Astrocyte (in vitro differentiated cells and primary cell): ENCODE results near the gene MYH11. TPM values are rescaled to one million over a fixed set of nuclear protein-coding genes. Genes with fewer than 3 reads are reported as not detected.

Source experiments
- DNase-seq: peaks from one replicate; pipeline ENCODE4 v3.0.0-alpha.2; 2010; ENCODE audit warnings: low read depth
- FAIRE-seq: peaks from 2 replicates; lab custom pipeline; 2011; peaks lifted over from hg19 to GRCh38; lab: Jason Lieb, UNC
- H2AFZ ChIP-seq: 2 replicates; pipeline ENCODE4 v1.6.0; 2012; ENCODE audit warnings: low read depth, low read length, inconsistent platforms
- H3K27ac ChIP-seq: 2 replicates; pipeline ENCODE4 v1.5.1; 2011; ENCODE audit warnings: low read depth, low read length, inconsistent platforms
- H3K27me3 ChIP-seq: 2 replicates; pipeline ENCODE4 v1.6.0; 2011; ENCODE audit warnings: low read length, inconsistent platforms; ENCODE audit not compliant: insufficient read depth
- H3K36me3 ChIP-seq: 2 replicates; pipeline ENCODE4 v1.5.1; 2011; ENCODE audit warnings: low read length, inconsistent platforms; ENCODE audit not compliant: insufficient read depth
- H3K4me1 ChIP-seq: 2 replicates; pipeline ENCODE4 v1.5.1; 2011; ENCODE audit warnings: low read length, inconsistent platforms; ENCODE audit not compliant: insufficient read depth
- H3K4me2 ChIP-seq: 2 replicates; pipeline ENCODE4 v1.6.0; 2012; ENCODE audit warnings: low read length, inconsistent platforms
- H3K4me3 ChIP-seq: 2 replicates; pipeline ENCODE4 v1.5.1; 2011; ENCODE audit warnings: low read depth, mild to moderate bottlenecking, low read length, inconsistent platforms; ENCODE audit not compliant: insufficient read depth
- H3K79me2 ChIP-seq: 2 replicates; pipeline ENCODE4 v1.6.0; 2012; ENCODE audit warnings: mild to moderate bottlenecking, low read length, inconsistent platforms; ENCODE audit not compliant: insufficient read depth
- H3K9ac ChIP-seq: 2 replicates; pipeline ENCODE4 v1.6.0; 2012; ENCODE audit warnings: mild to moderate bottlenecking, low read length, inconsistent platforms
- H3K9me3 ChIP-seq: 2 replicates; pipeline ENCODE4 v1.5.1; 2012; ENCODE audit warnings: low read depth, mild to moderate bottlenecking, low read length, inconsistent platforms; ENCODE audit not compliant: insufficient read depth
- H4K20me1 ChIP-seq: 2 replicates; pipeline ENCODE4 v1.6.0; 2012; ENCODE audit warnings: low read length, inconsistent platforms; ENCODE audit not compliant: insufficient read depth
- H3K27ac Mint-ChIP-seq: one replicate; pipeline ENCODE4 v1.8.0; 2021; ENCODE audit warnings: mild to moderate bottlenecking, mixed read lengths; ENCODE audit not compliant: unreplicated experiment
- H3K27me3 Mint-ChIP-seq: one replicate; pipeline ENCODE4 v1.8.0; 2021; ENCODE audit warnings: low read depth, mixed read lengths; ENCODE audit not compliant: unreplicated experiment
- H3K36me3 Mint-ChIP-seq: one replicate; pipeline ENCODE4 v1.8.0; 2021; ENCODE audit warnings: low read depth, mixed read lengths; ENCODE audit not compliant: unreplicated experiment
- H3K4me1 Mint-ChIP-seq: one replicate; pipeline ENCODE4 v1.8.0; 2021; ENCODE audit warnings: low read depth, mixed read lengths; ENCODE audit not compliant: unreplicated experiment
- H3K4me3 Mint-ChIP-seq: one replicate; pipeline ENCODE4 v1.8.0; 2021; ENCODE audit warnings: mild to moderate bottlenecking, moderate library complexity, mixed read lengths; ENCODE audit not compliant: unreplicated experiment
- H3K9me3 Mint-ChIP-seq: one replicate; pipeline ENCODE4 v1.8.0; 2021; ENCODE audit warnings: mild to moderate bottlenecking, mixed read lengths; ENCODE audit not compliant: unreplicated experiment
- EZH2 ChIP-seq: IDR thresholded peaks from 2 replicates; pipeline ENCODE4 v1.6.1; 2012; ENCODE audit warnings: mild to moderate bottlenecking, low read length, inconsistent platforms; ENCODE audit not compliant: insufficient read depth
- total RNA-seq: library from RNA; stranded (reverse); gene quantifications from 2 replicates; pipeline ENCODE4 v1.2.1, GENCODE V29; 2021
- TF ChIP-seq, protein P1 (sequence below): IDR thresholded peaks from 2 replicates; pipeline ENCODE4 v1.5.1; 2011; ENCODE audit warnings: low read depth, mild to moderate bottlenecking, inconsistent platforms, low read length, moderate library complexity; ENCODE audit not compliant: insufficient read depth

Gene MYH11
- total RNA-seq, 1 donor from 2014 or later: 1.0 TPM

DNA sequence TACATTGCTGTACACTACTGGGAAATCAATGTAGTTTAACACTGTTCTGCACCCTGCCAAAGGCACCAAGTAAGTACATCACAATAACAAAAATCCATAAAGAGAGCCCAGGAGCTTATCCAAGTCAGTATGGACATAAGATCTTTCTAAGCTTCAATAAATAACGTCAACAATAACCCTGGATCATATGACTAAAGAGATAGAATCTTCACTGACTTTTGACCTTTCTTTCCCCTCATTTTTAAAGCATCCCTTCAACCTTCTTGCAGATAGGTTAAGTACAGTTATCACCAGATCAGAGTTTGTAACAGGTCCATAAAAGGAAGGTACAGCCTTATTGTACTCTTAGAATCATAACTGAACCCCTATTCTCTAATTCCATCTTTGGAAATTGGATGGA, 29.2 kb upstream of the MYH11 start:
- H3K36me3 Mint-ChIP-seq: peaks cover 7% of the 10 kb centered on the region
- DNase-seq (no peak), FAIRE-seq (no peak)
- no peak overlapping the region for H3K9ac ChIP-seq
- peaks cover 12% of the 10 kb centered on the region for H3K4me1 ChIP-seq
- no peaks in the 10 kb centered on the region for H3K27me3 ChIP-seq
- TF ChIP-seq, protein P1, sequence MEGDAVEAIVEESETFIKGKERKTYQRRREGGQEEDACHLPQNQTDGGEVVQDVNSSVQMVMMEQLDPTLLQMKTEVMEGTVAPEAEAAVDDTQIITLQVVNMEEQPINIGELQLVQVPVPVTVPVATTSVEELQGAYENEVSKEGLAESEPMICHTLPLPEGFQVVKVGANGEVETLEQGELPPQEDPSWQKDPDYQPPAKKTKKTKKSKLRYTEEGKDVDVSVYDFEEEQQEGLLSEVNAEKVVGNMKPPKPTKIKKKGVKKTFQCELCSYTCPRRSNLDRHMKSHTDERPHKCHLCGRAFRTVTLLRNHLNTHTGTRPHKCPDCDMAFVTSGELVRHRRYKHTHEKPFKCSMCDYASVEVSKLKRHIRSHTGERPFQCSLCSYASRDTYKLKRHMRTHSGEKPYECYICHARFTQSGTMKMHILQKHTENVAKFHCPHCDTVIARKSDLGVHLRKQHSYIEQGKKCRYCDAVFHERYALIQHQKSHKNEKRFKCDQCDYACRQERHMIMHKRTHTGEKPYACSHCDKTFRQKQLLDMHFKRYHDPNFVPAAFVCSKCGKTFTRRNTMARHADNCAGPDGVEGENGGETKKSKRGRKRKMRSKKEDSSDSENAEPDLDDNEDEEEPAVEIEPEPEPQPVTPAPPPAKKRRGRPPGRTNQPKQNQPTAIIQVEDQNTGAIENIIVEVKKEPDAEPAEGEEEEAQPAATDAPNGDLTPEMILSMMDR: no peak
- no peak for TF ChIP-seq EZH2
- H3K36me3 ChIP-seq: peaks cover 8% of the 10 kb centered on the region
- no peak overlapping the region for H3K4me3 Mint-ChIP-seq
- no peaks in the 10 kb centered on the region for H3K9me3 Mint-ChIP-seq
- peaks cover 6% of the 10 kb centered on the region for H3K4me1 Mint-ChIP-seq
- H3K4me3 ChIP-seq: no peak overlapping the region
- no peak overlapping the region for H2AFZ ChIP-seq
- no peak overlapping the region for H3K4me2 ChIP-seq
- H3K79me2 ChIP-seq: peaks cover 61% of the 10 kb centered on the region
- H4K20me1 ChIP-seq: peaks cover 12% of the 10 kb centered on the region
- H3K27ac ChIP-seq: no peak overlapping the region
- H3K27ac Mint-ChIP-seq: no peak overlapping the region
- H3K27me3 Mint-ChIP-seq: no peaks in the 10 kb centered on the region
- H3K9me3 ChIP-seq: no peaks in the 10 kb centered on the region

DNA sequence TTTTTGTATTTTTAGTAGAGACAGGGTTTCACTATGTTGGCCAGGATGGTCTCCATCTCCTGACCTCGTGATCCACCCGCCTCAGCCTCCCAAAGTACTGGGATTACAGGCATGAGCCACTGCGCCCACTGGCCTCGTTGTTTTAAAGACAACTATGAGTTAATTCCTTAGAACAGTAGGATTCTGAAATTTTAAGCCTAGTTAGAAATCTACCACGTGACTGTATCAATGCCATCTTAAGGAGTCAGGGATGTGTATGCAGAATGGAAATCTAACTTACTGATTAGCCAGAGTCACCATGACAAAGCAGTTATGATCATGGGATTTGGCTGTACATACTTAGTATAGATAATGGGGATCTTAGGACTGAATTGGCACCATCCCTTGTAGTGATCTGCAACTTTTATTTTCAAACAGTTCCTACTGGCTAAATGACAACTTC, 28.8 kb upstream of the MYH11 start:
- Mint-ChIP-seq H3K36me3 (peaks cover 7% of the 10 kb centered on the region), H3K4me1 (peaks cover 6% of the 10 kb centered on the region), H3K27me3 (no peaks in the 10 kb centered on the region), H3K9me3 (no peaks in the 10 kb centered on the region), H3K27ac (no peak overlapping the region), H3K4me3 (no peak overlapping the region)
- H3K9me3 ChIP-seq: no peaks in the 10 kb centered on the region
- FAIRE-seq: no peak
- no peak overlapping the region for H3K4me2 ChIP-seq
- H3K27ac ChIP-seq: no peak overlapping the region
- H4K20me1 ChIP-seq: peaks cover 12% of the 10 kb centered on the region
- no peak for TF ChIP-seq EZH2
- TF ChIP-seq, protein P1: no peak
- no peaks in the 10 kb centered on the region for H3K27me3 ChIP-seq
- no peak overlapping the region for H3K4me3 ChIP-seq
- peaks cover 65% of the 10 kb centered on the region for H3K79me2 ChIP-seq
- H2AFZ ChIP-seq: no peak overlapping the region
- DNase-seq: no peak
- peaks cover 14% of the 10 kb centered on the region for H3K4me1 ChIP-seq
- H3K9ac ChIP-seq: no peak overlapping the region
- H3K36me3 ChIP-seq: peaks cover 8% of the 10 kb centered on the region

DNA sequence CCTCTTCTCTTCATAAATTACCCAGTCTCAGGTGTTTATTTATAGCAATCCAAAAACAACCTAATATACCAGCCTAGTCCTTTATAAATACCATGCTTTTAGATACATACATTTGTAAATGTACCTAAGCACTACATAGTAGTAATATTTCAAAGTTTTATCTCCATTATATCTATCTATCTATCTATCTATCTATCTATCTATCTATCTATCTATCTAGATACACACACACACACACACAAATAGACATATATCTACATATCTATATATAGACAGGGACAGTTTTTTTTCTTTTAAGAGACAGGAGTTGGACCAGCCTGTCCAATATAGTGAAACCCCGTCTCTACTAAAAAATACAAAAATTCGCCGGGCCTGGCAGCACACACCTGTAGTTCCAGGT, 25.7 kb upstream of the MYH11 start:
- no peak overlapping the region for H3K9ac ChIP-seq
- DNase-seq (no peak), FAIRE-seq (no peak)
- H3K4me3 ChIP-seq: no peak overlapping the region
- Mint-ChIP-seq H3K27me3 (no peaks in the 10 kb centered on the region), H3K27ac (no peak overlapping the region), H3K4me1 (peaks cover 10% of the 10 kb centered on the region), H3K9me3 (no peaks in the 10 kb centered on the region), H3K36me3 (peaks cover 7% of the 10 kb centered on the region), H3K4me3 (no peak overlapping the region)
- TF ChIP-seq EZH2: no peak
- H3K36me3 ChIP-seq: peaks cover 11% of the 10 kb centered on the region
- H4K20me1 ChIP-seq: peaks cover 12% of the 10 kb centered on the region
- H3K4me1 ChIP-seq: peaks cover 20% of the 10 kb centered on the region
- H3K9me3 ChIP-seq: no peaks in the 10 kb centered on the region
- no peaks in the 10 kb centered on the region for H3K27me3 ChIP-seq
- peaks cover 74% of the 10 kb centered on the region for H3K79me2 ChIP-seq
- no peak overlapping the region for H3K4me2 ChIP-seq
- no peak overlapping the region for H3K27ac ChIP-seq
- H2AFZ ChIP-seq: no peak overlapping the region
